DOHH2 (cell line): ENCODE data around the gene TTC28.

Experiments used
- EZH2phosphoT487 ChIP-seq: fragments of 200-600 bp; sonication (generic); IDR thresholded peaks from 2 replicates; pipeline ENCODE4 v1.6.1; 2017; ENCODE audit warnings: borderline replicate concordance, mild to moderate bottlenecking, antibody characterized with exemption, low read length, moderate library complexity, mixed read lengths
- TF ChIP-seq, protein P1 (sequence below): fragments of 200-600 bp; sonication (generic); IDR thresholded peaks from one replicate; pipeline ENCODE4 v1.5.1; 2014; ENCODE audit warnings: antibody characterized with exemption, mild to moderate bottlenecking, low read depth, low read length; ENCODE audit not compliant: poor library complexity, severe bottlenecking

GRCh38 chr22:27990451-27990840, 689.2 kb downstream of the TTC28 start:
- TF ChIP-seq, protein P1, sequence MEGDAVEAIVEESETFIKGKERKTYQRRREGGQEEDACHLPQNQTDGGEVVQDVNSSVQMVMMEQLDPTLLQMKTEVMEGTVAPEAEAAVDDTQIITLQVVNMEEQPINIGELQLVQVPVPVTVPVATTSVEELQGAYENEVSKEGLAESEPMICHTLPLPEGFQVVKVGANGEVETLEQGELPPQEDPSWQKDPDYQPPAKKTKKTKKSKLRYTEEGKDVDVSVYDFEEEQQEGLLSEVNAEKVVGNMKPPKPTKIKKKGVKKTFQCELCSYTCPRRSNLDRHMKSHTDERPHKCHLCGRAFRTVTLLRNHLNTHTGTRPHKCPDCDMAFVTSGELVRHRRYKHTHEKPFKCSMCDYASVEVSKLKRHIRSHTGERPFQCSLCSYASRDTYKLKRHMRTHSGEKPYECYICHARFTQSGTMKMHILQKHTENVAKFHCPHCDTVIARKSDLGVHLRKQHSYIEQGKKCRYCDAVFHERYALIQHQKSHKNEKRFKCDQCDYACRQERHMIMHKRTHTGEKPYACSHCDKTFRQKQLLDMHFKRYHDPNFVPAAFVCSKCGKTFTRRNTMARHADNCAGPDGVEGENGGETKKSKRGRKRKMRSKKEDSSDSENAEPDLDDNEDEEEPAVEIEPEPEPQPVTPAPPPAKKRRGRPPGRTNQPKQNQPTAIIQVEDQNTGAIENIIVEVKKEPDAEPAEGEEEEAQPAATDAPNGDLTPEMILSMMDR: no peak
- TF ChIP-seq EZH2phosphoT487: no peak
